MV-4-11 (cell line): ENCODE data around the gene CHKB.

ENCODE experiments used
- DNase-seq: peaks from one replicate; lab custom pipeline; 2025; lab: John Stamatoyannopoulos, UW

CHKB gene

GRCh38 chr22:50599816-50600455, 17.3 kb upstream of the CHKB start:
- DNase-seq: peak; percentile 13

- DNase-seq: no peak
Observed at GRCh38 chr22:50597097-50597496, 14.4 kb upstream of the CHKB start.

DNA sequence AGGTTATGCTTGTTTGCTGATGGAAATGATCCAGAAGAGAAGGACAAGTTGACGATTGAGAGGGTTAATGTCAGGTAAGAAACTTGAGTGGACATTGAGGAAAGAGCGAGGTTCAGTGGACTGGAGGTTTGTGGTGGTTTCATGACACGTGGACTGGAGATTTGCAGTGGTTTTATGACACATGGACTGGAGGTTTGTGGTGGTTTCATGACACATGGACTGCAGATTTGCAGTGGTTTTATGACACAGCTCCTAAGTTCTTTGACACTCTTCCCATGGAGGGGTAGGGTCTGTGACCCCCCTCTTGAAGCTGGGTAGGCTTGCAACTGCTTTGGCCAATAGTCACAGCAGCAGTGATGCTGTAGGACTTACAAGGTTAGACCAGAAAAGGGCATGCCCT, 12.5 kb upstream of the CHKB start:
- DNase-seq: peak; percentile 11

- DNase-seq: no peak
Observed at GRCh38 chr22:50587407-50587806, 4.8 kb upstream of the CHKB start.

DNA sequence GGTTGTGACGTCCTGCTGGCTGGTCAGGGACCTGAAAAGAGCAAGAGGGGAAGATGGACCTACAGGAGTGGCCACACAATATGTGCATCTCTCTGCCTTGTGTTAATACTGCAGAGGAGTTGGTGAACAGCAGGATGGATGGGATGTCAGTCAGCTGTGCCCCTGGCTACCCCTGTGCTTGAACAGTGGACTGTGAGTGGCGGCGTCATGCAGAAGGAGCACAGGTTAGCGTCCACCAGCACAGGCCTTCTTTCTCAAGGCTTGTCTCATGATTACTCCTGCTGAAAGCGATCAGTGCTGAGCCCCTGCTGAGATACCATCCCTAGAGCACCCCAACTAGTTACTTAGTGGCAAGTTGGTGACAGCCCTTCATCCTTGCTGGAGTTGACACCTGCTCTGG, 3.8 kb upstream of the CHKB start:
- no peak for DNase-seq

GRCh38 chr22:50585781-50586180, 3.1 kb upstream of the CHKB start:
- no peak for DNase-seq

- no peak for DNase-seq
Observed at GRCh38 chr22:50585238-50585637, 2.6 kb upstream of the CHKB start.

DNA sequence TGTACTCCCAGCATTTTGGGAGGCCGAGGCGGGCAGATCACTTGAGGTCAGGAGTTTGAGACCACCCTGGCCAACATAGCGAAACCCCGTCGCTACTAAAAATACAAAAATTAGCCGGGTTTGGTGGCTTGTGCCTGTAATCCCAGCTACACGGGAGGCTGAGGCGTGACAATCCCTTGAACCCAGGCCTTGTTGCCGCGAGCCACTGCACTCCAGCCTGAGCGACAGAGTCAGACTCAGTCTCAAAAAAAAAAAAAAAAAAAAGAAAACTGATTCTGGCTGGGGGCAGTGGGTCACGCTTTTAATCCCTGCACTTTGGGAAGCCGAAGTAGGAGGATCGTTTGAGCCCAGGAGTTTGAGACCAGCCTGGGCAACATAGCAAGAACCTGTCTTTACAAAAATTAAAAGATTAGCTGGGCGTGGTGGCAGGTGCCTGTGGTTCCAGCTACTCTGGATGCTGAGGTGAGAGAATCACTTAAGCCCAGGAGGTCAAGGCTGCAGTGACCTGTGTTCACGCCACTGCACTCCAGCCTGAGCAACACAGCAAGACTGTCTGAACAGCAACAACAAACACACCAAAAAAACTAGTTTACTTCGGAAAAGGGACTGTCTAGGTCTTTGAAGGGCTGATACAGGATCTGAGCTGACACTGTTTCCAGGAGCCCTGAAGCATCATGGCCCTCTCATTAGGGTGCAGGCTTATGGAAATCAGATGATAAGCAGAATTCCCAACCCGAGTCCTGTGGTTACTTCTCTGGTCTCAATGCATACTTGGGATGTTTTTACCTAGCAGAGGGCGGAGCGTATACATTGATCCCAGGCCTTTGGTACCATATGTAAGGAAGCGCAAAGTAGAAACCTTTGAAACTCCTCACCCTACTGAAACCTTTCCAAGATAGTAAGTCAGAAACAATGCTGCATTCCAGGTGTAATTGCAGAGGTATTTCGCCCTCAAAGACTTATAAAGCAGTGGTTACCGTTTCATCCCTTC, 1.8 kb upstream of the CHKB start:
- no peak for DNase-seq

GRCh38 chr22:50583294-50583861, 729 bp upstream of the CHKB start:
- no peak for DNase-seq

DNA sequence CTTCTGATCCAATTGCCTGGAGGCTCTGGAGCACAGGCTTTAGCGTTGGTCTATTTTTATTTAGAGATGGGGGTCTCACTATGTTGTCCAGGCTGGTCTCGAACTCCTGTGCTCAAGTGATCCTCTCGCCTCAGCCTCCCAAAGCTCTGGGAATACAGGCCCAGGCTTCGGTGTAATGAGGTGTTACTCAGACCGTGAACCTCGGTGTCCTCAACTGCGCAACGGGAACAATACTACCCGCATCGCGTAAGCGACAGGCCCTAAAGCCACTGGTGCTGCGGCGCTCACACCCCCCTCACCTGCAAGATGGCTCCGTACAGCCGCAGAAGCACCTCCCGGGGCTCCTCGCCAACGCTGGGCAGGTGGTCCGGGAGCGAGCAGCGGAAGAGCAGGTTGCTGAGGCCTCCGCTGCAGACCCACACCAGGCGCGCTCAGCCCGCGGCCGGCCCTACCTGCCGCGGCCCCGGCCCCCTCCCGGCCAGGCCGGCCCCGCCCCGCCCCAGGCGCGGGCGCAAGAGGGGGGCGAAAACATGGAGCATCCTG, 628 bp downstream of the CHKB start:
- no peak for DNase-seq

DNA sequence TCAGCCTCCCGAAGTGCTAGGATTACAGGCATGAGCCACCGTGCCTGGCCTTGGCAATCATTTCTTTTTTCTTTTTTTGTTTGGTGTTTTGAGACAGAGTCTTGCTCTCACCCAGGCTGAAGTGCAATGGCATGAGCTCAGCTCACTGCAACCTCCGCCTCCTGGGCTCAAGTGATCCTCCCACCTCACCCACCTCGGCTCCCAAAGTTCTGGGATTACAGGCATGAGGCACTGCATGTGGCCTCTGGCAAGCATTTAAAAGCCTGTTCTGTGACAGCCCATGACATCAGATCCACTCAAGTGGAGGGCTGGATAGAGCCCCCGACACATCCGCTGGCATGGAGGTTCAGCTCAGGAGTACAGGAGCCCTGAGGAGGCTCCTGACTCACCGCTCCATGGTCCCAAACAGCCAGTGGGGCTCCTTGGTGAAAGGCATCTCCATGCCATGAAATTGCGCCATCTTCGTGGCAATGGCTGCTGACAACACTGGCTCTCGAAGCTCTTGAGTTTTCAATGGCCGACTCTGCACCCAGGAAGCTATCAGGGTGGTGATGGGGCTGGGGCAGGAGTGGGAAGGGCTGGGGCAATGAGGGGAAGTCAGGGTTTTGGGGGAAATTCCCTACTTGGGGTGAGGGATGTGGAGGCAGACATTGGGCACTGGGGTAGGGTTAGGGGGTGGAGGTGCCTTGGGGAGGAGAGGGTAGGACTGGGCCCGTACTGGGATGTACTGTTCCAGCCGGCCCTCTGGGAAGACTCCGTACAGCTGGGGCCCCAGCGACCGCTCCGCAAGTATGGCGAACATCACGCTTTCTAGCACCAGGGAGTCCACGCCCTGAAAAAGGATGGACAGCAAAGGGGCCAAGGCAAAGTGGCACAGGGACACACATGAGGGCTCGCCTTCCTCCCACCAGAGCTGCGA, 1.4 kb downstream of the CHKB start:
- peak; percentile 31 for DNase-seq

- no peak for DNase-seq
Observed at GRCh38 chr22:50579752-50580151, 2.9 kb downstream of the CHKB start.

- no peak for DNase-seq
Observed at GRCh38 chr22:50578776-50579310, 3.8 kb downstream of the CHKB start.

- DNase-seq: no peak
Observed at GRCh38 chr22:50577987-50578775, 4.5 kb downstream of the CHKB start, which contains the start of gene CPT1B. TSS of gene CPT1B (minus strand) at chr22:50578427. CDS start at chr22:50577915, 512 bp downstream.

DNA sequence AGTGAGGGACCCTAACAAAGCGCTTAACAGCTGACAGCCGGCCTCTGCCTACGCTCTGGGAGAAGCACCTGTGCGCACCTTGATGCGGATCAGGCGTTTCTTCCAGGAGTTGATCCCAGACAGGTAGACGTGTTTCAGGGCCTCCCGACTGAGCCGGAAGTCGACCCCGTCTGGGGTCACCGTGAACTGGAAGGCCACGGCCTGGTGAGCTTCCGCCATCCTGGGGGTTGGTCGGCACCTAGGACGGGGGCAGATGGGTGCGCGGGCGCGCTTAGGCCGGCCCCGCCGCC, 5.0 kb downstream of the CHKB start:
- DNase-seq: no peak

GRCh38 chr22:50576806-50577696, 5.6 kb downstream of the CHKB start:
- no peak for DNase-seq

DNA sequence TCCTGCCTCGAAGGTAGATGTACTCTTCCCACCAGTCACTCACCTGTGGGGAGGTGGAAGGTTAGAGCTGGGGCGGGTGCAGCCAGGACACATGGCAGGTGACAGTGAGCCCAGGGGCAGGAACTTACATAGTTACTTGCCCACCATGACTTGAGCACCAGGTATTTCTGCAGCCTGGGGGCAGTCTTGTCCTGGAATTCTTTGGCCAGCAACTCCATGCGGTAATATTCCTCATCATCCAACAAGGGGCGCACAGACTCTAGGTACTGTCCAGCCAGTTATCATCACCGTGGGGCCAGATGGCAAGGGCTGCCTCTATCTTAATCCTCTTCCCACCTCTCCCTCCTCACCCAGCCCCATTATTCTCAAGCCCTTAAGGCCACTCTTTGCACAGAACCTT, 6.6 kb downstream of the CHKB start:
- DNase-seq: no peak

DNA sequence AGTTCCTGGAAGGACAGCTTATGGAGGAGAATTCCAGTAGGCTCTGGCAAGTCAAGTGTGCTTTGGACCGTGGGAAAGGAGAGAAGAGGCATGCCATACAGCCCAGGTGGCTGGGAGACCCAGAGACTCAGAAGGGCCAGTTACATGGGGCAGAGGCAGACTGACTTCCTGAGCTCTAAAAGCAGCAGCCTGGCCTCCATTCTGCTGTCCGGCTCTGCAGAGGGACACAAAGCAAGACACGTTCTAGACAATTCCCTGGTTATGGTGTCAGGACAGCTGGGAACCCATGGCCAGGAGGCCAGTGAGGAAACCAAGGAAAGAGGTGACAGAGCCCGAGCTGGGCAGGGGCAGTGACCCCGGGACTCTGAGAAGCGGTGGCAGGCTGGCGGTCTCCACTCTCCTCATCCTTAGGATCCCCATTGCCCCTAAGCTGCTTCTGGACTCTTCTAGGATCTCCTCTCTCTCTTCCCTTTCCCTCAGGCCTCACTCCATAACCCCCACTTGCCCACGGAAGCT, 7.2 kb downstream of the CHKB start:
- DNase-seq: no peak

GRCh38 chr22:50574383-50574755, 8.3 kb downstream of the CHKB start:
- DNase-seq: no peak
